NCI-H2171 (cell line): Measurements from ENCODE around the gene PDIA5.

Experiments used
- DNase-seq: peaks from one replicate; lab custom pipeline; 2025; lab: John Stamatoyannopoulos, UW

PDIA5 gene

DNA sequence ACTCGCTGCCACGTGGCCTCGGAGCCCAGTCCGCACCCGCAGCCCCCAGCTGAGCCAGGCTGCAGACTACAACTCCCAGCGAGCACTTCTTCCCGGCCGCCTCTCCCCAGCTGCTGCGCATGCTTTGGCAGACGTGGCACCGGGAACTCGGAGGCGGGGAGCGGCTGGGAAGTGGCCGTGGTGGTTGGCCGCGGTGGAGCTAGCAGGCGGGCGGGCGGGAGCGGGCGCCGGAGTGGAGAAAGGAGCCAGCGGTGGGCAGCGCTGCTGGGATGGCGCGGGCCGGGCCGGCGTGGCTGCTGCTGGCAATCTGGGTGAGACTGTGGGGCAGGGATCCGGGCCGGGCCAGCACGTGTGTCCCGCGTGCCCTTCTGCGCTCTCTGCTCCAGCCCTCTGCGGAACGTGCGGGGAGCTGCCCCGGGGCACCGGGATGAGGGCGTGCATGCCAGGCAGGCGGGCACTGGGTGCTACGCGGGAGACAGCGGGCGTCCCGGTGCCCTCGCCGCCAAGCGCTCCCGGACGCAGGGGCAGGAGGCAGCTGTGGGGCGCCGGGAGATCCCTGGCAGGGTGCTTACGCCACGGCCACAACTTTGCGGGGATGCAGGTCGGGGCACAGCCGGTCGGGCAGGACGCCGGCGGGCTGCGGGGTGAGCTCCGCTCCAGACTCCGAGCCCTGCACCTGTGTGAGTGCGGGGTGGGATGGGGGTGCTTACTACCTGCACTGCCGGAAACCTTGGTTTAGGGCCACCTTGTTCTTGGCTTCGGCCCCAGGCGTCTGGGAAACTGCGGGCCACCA, at the start of gene PDIA5:
TSS of gene PDIA5 (plus strand) at position 130 of the 793 bp plus-strand sequence. CDS start at position 270, 140 bp downstream.
- DNase-seq = peak; percentile 89

DNA sequence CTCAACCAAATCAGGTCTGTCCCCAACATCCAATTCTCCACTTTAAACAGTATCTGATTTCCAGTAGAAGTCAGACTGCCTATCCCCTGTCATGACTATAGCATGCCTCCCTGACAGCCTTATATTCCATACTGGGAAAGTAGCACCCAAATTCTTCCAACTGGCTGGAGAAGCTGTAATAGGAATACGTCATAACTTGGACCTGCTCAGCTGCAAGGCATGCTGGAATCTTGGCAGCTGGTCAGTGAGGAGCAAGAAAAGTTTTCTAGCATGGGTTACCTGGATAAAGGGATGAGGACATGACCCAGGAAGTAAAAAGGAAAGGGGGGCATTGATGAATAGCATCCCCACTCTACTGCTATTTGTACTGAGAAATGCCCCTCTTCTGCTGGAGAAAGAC, 48.1 kb upstream of the PDIA5 start:
- DNase-seq = no peak

DNA sequence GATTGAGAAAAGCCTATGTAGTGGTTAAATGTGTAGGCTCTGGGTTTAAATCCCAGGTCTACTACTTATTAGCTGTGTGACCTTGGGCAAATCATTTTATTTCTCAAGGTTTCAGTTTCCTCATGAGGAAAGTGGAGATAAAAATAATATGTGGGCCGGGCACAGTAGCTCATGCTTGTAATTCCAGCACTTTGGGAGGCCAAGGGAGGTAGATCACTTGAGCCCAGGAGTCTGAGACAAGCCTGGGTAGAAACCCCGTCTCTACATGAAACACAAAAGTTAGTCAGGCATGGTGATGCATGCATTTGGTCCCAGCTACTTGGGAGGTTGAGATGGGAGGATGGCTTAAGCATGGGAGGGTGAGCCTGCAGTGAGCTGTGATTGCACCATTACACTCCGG, 47.7 kb upstream of the PDIA5 start:
- no peak for DNase-seq

DNA sequence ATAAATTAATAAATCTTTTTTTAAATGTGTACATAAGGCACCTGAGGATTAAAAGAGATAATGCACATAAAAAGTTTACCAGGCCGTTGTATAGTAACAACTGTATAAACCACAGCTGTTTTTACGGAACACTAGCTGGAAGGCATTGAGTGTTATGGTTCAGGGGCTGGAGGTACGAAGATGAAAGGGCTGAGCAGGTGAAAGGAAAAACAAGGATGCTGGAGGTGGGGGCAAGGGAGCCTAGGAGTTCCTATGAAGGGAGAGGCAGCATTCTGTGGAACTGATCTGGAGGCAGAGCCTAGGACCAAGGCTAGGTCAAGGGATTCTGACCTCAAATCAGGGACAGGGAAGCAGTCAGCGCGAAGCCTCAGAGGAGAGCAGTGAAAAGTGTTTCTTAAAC, 47.2 kb upstream of the PDIA5 start:
- DNase-seq = no peak

DNA sequence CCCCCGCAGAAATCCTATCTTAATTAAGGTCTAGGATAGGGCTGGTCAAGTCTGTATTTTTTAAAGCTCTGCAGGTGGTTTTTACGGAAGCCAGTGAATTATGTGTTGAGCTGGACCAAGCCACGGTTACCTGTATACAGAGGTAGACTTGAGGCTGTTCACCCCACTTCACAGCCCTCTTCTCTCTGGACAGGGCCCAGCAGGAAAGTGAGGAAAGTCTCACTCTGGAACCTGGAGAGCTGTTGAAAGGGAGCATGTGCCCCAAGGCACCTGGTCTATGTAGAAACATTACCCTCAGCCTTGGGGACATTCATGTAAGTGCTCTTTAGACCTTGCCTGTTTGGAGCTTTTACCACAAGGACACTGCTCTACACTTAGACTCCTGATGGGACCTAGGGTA, 46.1 kb upstream of the PDIA5 start:
- DNase-seq = no peak

DNA sequence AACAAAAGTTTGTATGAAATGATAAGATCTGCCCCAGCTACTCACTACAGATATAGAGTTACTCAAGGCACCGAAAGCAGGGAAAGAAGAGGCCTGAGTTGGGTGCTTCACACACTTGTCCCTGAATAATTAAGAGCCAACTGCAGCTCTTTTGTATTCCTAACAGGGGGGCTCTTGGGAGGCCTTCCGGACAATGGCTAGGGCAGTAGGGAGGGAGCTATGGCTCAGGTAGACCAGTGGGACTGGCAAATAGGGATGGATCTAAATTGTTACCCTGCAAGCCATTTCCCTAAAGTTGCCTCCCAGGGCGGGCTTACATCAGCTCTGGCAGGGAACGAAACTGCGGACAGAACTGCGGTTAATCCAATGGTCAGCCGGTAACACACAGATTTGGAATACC, 45.4 kb upstream of the PDIA5 start:
- no peak for DNase-seq

DNA sequence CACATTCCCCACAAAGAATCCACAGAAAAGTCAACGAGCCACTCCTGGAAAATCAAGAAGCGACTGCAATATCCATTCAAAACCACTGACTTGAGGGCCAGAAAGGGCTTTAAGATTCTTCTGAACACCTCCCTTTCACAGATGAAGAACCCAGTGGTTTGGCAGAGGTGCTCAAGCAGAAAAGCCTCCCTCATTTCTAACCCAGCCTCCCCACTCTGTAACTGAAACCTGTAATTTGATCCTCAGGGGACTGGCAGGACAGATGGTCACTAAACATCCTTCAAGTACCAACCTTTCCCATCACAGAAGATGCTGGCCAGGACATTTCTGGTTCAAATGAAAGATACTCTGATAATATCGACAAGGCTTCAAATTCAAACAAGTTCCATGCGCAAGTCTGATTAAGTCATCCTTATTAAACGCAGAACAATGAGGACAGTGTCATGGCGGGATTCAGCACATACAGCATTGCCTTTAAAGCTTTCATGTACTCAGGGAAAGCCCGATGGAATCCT, 44.8 kb upstream of the PDIA5 start:
- peak; percentile 71 for DNase-seq

DNA sequence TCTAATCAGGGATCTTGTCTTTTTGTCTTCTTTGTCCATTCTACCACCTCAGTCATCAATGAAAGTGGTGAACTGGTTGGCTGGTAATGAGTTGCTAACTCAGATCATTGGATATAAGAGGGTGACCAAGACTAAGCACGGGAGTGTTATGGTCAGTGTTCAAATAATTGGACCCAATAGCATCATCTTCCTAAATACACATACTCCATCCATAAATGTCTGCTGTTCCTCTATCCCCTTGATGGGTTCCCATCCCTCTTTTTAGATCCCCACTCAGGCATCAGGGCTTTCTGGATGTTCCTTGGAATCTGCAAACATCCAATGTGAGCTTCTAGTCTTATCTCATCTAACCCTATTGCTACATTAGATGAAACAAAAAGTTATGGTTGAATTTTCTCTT, 42.8 kb upstream of the PDIA5 start:
- DNase-seq = no peak

DNA sequence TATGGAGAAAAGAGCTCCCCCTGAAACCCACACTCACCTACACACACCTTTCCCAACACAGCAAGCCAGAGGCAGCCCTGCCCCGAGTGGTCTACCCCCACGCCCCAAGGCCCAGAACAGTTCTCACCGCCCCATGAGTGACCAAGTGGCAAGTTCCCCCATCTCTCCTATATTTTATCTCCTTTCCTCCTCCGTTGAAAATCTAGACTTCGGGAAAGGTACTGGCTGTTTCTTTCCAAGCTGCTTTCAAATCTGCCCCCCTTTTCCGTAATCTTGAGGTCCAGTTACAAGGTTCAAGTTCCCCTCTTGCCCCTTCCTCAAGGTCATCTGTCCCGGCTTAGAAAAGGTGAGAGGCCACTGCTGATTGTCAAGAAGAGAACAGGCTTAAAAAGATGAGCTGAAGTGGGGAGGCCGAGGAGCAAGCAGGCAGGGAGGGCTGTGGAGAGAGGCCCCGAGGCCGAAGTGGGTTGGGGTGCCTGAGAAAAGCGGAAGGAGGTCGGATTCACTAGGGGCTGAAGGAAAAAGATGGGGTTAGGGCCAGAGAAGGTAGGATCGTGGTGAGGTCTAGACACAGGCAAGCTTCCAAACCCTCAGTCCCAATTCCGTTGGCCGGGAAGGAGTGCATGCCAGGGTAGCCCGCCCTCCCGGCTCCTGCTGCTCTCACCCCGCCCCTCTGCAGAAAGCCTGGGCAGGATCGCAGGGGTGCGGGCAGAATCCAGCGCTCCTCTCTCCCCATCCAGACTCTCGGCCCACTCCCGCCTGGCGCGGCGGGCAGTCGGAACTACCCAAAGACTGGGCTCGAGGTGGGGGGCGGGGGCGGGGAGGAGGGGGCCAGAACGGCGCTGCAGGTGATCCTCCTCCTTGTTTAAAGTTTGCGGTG, 40.9 kb upstream of the PDIA5 start:
- no peak for DNase-seq

DNA sequence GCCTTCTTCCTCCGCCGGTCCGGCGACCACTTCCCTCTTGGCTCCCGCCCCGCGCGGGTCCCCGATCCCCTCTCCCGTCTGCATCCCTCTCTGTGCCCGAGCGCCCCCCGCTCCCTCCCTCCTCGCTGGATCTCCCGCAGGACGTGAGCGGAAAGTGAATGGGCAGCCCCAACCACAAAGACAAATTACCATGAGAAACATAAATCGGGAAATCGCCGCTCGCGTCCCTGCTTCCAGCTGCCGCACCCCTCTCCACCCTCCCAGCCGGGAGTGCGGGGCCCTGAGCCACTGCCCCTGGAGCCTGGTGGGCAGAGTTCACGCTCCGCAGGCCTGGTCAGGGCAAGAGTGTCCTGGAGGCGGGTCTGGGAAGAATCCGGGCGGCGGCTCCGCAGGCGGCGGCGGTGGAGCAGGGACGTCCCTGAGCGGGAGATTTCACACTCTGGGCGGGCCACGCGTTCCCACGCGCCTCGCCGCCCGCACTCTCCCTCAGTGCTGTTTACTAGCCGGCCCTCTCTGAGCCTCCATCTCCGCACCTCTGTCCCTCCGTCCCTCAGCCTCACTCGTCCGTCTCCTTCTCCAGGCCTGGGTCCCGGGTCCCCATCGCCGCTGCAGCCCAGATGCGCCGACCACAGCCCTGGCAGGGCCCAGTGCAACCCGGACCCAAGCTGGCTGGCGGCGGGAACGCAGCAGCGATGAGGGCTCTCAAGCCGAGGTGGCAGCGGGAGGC, 40.1 kb upstream of the PDIA5 start:
- DNase-seq = no peak

DNA sequence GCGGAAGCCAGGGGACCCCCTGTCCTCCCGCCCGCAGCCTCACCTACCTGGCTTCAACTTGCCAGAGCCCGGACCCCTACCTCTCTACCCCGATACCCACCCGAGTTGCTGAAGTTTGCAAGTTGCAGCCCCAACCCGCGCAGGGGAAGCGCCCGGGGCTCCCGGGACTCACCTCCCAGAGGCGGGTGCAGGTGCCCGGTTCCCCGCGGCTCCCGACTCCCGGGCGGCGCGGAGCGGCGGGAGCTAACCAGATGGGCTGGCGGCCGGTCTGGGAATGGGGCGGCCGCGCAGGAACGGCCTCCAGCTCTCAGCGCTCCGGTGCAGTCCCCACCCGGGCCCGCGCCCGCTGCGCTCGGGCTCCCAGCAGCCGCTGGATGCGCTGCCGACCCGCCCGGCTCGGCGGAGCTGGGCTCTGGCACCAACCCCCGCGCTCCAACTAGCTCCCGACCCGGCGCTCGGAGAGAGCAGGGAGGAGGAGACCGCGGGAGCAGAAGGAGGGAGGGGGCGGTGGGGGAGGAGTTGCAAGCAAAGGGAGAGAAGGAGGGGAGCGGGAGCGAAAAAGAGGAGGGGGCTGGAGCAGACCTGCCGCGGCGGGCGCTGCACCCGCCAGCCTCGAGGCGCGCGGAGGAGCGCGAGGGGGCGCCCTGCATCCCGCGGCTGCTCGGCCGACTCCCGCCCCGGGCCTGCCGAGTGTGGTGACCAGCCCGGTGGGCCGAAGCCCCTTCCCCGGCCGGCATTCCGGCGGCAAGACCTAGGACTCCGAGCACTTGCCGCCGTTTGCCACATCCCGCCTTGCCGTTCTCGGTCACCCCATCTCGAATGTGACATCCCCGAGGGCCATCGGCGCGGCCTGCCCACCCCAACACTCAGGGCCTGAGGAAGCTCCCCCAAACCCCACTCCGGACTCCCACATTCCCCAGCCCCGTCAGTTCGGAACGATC, 39.3 kb upstream of the PDIA5 start, which contains the start of gene SEMA5B:
TSS of gene SEMA5B (minus strand) at position 472 of the 941 bp plus-strand sequence. CDS start 66,500 bp downstream, outside the sequence.
- DNase-seq = peak; percentile 79

DNA sequence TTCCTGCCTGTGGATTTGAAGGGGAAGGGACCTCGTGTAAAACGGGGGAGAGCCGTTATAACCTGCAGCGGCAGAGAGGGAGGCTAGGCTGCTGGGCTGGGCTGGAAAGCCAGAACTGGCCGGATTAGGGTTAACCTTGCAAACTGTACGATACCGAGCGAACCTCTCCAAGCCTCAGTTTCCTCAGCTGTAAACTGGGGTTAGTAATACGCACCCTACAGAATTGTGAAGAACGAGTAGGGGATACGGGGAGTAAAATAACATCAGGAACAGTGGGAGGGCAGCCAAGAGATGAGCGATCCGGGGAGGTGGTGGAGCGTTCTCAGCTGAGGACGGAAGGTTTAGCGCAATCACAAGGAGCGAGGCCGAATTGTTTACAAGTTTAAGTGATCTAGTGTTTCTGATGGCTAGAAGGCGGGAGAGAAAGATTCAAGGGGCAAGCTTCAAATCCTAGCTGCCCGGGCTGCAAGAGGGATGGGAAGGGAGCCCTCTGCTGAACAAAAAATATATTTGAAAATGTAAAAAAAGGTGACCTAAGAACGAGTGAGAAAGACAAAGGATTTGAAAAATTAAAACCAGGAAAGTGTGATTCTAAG, 38.5 kb upstream of the PDIA5 start:
- peak; percentile 82 for DNase-seq

DNA sequence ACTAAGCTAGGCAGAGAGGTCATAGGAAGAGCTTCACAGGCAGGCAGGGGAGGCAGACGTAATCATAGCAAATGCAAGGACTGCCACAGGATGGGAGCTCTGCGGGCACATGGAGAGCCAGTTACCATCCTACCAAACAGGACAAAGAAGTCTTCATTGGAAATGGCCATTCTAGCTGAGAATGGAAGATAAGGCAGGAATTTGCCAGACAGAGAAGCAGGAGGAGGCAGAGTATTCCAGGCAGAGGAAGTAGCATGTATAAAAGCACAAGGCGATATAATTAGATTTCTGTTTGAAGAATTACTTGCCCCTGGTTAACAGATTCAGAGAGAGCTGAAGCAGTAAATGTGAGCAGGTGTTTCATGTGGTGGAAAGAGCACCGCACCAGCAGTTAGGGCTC, 35.8 kb upstream of the PDIA5 start:
- DNase-seq = no peak

DNA sequence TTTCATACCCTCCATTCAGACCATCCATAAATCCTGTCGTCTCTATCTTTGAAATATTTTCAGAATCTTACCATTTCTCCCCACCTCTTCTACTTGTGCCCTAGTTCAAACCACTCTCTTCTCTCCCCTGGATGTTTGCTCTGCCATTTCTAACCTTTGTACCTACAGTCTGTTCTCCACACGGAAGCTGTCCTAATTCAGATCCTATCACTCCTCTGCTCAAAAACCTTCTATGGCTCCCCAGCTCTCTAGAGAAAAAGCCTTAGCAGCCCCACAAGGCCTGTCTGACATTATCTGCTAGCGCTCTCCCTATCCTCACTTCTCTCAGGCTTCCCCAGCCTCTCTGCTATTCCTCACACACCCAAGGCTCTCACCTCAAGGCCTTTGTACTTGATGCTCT, 34.8 kb upstream of the PDIA5 start:
- no peak for DNase-seq

DNA sequence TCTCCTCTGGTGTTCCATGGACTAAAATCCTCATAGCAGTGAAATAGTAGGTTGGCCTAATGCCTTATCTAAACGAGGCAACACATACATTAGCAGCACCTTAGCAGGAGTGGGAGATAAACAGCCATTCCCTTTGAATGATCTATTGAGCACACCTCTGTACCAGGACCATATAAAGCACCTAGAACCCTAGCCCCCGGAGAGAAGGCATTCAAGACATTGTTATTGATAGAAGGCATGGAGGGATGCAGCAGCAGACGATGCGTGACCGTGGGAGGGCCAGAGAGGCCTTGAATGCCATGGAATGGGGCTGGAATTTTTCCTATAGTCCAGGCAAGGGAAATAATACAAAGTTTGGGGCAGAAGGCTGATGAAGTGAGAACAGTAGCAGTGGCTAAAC, 32.7 kb upstream of the PDIA5 start:
- DNase-seq = no peak

DNA sequence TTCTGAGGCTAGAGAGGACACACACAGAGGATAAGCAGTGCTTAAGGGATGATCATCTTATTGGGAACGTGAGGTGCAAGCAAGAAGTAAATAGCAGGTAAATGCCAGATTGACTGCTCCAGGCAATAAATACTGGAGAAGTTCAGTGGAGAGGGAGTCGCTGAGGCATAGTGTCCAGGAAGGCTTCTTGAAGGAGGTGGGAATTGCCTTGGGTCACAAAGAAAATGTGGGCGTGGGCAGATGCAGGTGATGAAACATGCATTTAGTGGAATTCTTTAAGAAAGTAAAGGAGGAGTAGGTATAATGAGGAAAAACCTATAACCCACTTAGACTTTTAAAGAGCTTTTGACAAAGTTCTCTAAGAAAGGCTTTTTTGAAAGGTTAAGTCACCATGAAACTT, 31.8 kb upstream of the PDIA5 start:
- DNase-seq = no peak

DNA sequence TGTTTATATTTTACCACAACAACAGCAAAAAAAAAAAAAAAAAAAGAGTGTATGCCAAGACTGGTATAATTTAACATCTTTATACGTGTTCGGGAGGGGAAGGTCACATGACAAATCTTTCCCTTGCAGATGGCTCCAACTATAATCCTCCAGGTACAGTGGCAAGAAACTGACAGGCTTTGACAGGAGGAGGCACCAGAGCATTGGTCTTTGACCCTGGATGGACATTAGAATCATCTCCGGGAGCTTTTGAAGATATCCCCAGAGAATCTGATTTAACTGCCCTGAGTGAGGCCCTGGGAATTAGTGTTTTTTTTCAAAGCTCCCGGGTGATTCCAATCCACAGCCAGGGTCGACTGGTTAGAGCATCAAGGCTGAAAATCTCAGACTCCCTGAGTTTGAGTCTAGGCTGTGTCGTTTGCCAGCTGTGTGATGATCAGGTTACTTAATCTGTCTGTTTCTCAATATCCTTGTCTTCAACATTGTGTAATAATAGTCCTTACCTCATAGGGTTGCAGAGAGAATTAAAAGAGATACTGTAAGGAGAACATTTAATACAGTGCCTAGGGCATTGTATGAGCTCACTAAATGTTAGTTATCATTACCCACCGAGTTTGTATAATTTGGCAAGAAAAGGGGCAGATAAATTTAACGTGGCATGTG, 30.3 kb upstream of the PDIA5 start:
- no peak for DNase-seq

DNA sequence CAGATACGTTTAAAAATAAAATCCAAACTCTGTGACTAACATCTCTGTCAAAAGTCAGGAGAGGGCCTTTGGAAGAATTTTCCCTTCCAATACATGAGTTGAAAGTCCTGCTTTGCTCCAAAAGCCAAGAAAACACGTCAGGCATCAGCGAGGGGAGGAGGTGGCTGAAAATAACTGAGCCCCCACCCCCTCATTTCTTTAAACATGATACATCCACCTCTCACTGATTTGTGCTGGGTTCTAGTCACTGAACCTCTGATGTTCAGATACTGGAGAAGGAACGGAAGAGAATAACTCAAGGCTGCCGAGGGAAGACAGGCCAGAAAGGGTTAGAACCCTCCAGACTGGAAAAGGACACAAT, 29.8 kb upstream of the PDIA5 start:
- no peak for DNase-seq

DNA sequence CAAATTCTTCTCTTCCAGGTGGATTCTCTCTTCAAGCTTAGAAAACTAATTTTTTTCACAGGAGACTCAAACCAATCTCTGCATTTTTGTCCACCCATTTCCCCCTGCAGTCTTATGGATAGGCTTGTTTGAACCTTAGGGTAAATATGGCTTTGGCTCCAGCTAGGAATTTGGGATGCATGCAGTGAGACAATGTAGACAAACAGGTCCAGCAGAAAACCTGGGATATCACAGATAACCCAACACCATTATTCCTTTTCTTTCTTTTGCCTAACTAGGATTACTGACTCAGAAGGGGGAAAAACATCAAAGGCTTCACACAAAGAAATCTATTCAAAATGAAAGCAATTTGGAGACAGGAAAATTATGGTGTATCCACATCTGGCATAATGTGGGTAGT, 28.1 kb upstream of the PDIA5 start:
- DNase-seq = no peak

DNA sequence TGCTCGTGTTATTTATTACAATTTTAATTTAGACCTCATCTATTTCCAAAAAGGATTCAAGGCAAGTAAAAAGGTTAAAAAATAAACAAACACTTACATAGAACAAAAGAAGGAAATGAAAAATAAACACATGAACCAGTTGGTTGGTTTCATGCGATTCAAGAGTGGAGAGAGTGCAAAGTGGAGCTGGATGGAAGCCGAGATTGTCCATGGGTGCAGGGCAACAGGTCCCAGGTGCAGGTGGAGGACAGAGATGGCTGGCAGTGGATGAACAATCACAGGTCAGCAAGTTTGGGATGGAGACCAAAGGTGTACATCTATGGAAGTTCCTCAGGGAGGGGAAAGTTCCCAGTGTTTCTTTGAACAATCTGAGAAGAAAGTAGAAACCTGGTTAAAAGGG, 27.6 kb upstream of the PDIA5 start:
- no peak for DNase-seq
